Peyer's patch (tissue), 4 donors: ENCODE data around the gene CD59.

Experiments
- CTCF ChIP-seq, 6 experiments: fragments of 450-650 bp in 4 of 6; fragments of 200-600 bp in 2 of 6; sonication (generic) in 1 of 6; IDR thresholded peaks; one replicate each; pipeline ENCODE4 v1.5.1; 2017 to 2019; ENCODE audit warnings: antibody characterized with exemption in 6 of 6, mild to moderate bottlenecking in 3 of 6, moderate library complexity in 1 of 6
- POLR2A ChIP-seq, 2 donors: fragments of 450-650 bp; IDR thresholded peaks; one replicate each; pipeline ENCODE4 v1.5.1; 2017; ENCODE audit warnings: antibody characterized with exemption in 2 of 2, mild to moderate bottlenecking in 2 of 2, moderate library complexity in 2 of 2

GRCh38 chr11:33682446-33682845 is 53.8 kb downstream of the CD59 start:
- TF ChIP-seq POLR2A (IDR thresholded peaks at IDR 0.05) (no peak), CTCF (IDR thresholded peaks at IDR 0.05) (no peak)
